Stimulated activated CD4-positive, alpha-beta T cell treated with anti-CD3 and anti-CD28 coated beads, Interleukin-15, amount 100 ng/mL, for 48 hours (primary cell): ENCODE data around the gene LYST.

Experiments
- DNase-seq, 2 donors: peaks; one replicate each; pipeline ENCODE4 v3.0.0-alpha.2; 2020; ENCODE audit warnings: low read depth in 2 of 2

LYST gene

GRCh38 chr1:235721982-235722381 lies 144.7 kb downstream of the LYST start:
- DNase-seq, result no peak

DNA sequence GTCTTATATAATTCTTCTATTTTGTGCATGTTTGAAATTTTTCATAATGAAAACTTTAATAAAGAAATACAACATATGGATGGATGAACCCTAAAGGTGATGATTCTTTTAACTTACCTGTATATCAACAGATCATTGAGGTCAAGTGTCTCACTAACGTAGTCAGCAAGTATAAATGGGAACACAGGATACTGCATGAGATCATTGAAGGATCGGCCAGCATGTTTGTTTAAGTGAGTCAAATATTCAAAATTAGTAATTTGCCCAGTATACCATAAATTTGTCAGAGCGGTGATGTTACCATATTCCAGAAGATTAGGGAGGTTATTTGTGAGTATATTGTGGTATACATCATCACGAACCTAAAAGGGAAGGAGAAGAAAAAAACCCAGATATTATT lies 146.2 kb downstream of the LYST start:
- DNase-seq, result no peak

DNA sequence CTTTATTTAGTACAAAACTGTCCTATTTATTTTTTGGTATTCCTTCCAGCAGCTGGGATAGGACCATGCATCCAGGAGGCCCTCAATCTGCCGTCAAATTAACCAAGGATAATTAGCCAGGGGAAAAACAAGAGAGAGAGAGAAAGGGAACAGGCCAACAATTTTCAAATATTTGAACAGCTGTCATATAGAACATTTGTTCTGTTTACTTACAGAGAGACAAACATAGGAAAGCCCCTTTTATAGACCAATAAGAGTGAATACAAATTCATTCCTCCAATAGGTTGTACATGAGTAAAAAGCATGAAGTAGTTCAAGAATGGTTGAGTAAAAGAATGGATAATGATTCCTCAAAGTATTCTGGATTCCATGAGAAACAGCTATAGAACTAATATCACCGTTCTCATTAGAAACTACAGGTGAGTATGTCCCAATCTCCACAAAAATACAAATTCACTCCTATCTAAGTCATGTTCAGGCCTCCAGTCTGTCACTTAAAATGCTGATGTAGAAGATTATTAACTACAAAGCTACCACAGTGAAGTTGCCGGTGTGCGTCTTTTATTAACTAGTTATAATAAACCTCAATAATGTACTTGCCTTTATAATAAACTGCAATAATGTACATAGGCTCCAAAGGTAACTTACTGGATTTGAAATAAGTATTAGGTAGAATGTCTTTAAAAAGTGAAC lies 152.4 kb downstream of the LYST start:
- DNase-seq, result no peak

- DNase-seq, result no peak
Observed at GRCh38 chr1:235712812-235713211, 153.9 kb downstream of the LYST start.

GRCh38 chr1:235710687-235711086 lies 156.0 kb downstream of the LYST start:
- no peak for DNase-seq

DNA sequence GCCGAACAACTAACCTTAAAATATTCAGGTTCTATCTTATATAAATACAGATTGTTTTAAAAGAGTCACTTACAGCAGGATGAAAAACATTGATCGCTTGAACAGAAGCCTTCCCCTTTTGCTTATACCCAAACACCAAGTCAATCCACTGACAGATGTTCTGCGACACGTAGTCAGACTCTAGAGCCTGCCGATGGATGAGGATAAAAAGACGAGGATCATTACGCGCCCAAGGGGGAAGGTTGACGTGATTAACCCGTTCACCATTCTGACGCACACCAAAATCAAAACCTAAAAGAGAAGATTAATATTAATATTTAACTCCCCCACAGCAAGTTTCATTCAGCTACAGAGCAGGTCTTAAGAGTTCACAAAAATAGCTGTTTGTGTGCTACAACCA lies 157.7 kb downstream of the LYST start:
- DNase-seq, result no peak

DNA sequence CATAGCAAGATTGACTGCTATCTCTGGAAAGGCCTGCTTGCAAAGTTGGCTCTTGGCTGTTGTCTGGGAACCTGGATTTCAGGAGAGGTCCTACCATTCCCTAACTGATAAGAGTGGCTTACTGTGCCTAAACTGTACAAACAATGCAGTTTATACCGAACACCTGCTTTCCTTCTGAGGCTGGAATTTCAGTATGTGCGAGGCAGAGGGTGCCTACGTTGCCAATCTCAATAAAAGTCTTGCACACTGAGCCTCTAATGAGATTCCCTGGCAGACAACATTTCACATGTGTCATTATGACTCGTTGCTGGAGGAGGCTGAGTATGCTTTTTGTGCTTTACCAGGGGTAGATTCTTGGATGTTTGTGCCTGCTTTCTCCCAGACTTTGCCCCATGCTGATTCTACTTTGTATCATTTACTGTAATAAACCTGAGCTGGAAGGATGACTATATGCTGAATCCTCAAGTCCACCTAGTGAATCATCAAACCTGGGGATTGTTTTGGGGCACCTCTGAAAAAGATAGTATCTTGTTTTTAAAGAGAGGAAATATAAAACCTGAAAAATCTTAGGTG lies 158.2 kb downstream of the LYST start:
- no peak for DNase-seq

DNA sequence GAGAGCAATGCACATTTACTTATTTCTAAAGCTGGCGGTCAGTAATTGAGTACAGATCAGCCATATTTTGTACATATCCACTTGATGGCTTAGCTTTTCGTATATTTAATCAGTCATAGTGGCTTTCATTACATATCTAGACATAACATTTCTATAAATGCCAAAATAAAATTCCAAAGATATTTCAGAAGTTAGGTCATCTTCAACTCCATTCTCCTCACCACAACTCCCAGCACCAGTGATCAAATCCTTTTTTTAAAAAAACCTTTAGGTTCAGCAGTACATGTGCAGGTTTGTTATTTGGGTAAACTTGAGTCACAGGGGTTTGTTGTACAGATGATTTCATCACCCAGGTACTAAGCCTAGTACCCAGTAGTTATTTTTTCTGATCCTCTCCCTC lies 163.2 kb downstream of the LYST start:
- DNase-seq, result no peak

DNA sequence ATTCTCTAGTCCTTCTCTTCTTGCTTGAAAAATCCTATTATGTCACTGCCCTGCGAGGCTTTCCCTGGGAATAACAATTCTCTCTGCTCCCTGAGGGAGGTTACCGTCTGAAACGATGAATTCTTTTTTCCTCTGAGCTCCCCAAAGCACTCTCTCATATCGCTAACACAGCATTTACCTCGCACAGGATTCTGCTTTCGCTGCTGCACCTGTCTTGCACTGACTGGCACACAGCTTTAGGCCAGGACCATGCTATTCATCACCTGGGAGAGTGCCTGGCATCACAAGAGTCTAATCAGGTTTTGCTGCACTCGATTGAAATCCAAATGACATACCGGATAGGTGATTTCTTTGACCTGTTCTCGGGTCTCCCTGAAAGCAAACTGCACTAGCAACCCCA lies 164.3 kb downstream of the LYST start:
- no peak for DNase-seq

GRCh38 chr1:235697508-235697907 lies 169.2 kb downstream of the LYST start:
- DNase-seq, result no peak

- DNase-seq, result no peak
Observed at GRCh38 chr1:235689356-235689755, 177.3 kb downstream of the LYST start.

DNA sequence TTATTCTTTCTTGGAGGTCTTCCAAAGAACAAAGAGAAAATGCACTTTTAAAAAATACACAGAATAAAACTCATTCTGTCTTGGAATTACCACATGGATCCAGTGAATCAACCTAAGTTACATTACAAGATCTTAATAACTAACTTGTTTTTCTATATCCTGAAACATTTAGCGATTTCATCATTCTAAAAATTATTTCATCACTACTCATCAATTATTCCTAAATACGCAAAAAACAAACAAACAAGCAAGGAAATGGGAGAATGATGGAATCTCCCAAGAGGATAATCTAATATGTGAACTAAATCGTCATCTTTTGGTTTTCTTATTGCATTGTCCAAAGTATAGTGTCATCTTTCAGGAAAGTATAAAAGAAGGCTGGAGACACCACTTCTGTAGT lies 178.6 kb downstream of the LYST start:
- no peak for DNase-seq

DNA sequence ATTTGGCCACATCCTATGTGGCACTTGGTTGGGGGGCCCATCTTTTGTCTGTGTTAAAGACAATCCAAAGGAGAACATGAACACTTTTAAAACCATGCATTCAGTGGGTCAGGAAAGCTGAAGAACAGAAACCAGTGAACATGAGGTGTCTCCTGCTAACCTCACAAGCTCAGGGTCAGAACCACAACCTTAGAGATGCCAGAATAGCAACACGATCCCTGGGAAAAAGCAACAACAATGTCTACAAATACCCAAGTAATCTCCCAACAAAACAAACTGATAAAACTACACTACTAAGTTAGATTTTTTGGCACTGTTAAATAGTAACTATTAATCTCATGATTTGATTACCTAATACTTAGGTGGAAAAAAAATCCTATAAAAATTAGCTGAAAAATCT lies 183.1 kb downstream of the LYST start:
- no peak for DNase-seq

GRCh38 chr1:235682216-235682615 lies 184.5 kb downstream of the LYST start:
- no peak for DNase-seq

DNA sequence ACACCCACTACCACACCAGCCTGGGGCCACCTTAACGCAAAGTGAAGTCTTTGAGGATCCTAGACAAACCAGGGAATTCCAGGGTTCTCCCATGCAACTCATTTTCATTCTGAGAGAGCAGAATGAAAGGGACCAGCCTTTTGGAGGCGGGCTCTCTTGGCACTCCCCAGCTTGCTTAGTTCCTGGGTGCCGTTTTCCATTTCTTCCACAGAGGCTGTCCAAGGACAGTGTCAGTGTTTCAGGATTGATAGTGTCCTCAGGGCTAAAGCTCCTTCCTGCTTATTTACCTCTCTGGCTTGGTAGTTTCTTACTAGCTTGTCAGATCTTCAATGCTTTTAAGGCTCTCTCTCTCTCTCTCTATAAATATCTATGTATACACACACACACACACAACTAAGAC lies 187.1 kb downstream of the LYST start:
- no peak for DNase-seq

- DNase-seq, result no peak
Observed at GRCh38 chr1:235679005-235679404, 187.7 kb downstream of the LYST start.

DNA sequence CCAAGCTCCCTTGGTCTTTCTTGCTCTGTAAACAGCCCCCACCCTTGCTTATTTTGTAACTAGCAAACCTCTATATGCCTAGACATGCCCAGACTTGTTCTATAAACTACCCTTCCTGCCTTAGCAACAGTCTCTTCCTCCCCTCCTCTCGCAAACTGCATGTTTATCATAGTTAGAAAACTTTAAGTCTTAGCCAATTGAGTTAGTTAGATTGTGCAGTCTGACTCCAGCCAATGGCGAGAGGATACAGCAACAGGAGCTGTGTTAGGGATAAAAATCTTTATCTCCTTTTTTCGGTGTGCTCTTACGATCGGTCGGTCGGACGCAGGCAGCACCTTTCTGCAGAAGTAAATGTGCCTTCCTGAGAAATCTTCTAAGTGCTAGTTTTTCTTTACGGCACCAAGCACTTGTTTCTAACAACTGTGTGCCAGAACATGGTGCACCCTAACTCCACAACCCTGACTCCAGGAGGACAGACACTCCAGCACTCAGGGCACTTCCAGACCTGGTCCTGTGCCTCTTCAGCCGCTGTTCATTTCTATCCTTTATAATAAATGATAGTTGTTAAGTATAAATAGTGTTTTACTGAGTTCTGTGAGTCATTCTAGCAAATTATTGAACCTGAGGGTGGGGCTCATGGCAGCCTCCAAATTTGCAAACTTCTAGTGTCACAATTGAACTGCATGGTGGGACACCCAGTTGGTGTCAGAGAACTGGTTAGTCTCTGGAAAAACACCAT lies 191.4 kb downstream of the LYST start:
- no peak for DNase-seq

- no peak for DNase-seq
Observed at GRCh38 chr1:235673981-235674380, 192.7 kb downstream of the LYST start.

GRCh38 chr1:235671992-235672391 lies 194.7 kb downstream of the LYST start:
- DNase-seq, result no peak

DNA sequence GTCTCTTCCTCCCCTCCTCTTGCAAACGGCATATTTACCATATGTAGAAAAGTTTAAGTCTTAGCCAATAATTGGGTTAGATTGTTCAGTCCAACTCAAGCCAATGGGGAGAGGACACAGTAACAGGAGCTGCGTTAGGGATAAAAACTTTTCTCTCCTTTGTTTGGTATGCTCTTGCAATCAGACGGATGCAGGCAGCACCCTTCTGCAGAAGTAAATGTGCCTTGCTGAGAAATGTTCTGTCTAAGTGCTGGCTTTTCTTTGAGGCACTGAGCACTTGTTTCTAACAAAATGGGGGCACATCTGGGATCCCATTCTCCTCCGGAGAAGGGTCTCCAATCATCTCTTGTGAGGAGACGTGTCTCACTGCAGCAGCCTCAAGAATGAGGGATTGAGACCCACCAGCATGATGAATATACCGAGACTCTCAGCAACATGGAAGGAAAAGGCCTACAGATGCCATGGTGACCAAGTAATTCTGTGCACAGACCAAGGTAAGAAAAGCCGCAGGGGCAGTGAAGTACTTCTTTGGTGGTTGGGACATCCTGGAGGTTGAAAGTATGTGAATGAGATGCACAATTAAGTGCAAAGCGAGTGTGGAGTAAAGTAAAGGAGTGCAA lies 196.4 kb downstream of the LYST start:
- no peak for DNase-seq

DNA sequence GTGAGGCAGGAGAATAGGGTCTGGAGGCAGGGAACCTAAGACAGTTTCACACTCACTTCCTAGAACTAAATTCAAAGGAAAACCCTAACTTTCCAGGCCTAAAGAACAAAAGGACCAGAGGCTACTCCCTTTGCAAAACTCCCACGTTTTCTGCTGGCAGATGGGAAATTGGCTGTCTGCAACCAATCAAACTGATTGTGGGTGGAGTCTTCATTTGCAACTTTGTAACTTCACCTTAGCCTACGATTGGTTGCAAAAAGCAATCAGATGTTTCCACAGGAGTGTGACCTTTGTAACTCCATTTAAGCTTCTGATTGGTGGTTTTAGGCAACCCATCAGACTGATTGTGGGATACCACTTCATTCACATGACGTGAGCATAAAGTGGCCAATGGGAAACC lies 197.4 kb downstream of the LYST start:
- DNase-seq, result no peak

DNA sequence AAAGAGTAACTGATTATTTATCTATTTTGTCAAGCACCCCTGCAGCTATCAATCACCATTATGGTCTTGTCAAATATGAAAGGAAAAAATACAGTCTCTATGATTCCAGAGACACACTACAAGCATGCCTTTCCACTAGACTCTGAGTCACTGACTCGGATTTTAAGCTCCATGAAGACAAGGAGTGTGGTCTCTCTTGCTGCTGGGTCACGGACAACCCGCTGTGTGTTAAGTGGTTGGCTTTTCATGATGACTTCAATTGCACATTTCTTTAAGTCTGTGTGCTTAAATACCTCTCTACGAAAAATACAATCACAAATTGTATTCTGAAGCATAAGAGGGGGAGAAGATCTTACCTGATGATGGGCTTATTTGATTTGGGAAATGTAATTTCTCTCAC lies 203.1 kb downstream of the LYST start:
- DNase-seq, result no peak

DNA sequence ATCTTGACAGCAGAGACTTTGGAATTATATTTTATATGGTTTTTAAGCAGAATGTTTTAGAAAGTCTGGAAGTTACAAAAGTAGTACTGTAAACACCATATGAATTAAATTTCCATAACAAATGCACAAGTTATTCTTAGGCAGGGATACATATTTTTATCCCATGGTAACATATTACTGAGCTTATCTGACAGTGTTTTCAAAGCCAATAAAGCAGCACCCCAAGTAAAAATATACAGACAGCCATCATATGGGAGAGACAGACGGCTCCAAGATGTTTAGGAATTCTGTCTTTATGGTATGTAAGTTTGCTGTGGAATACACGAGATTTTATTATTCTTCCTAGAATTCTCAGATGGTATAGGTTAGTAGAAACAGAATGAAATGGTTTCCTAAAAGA lies 205.1 kb downstream of the LYST start:
- DNase-seq, result no peak
